HEK293 (cell line): Measurements from ENCODE around the gene ATP5F1D.
A peak's percentile ranks its signal among the peaks of the same experiment; 100 is the strongest.

Source experiments
- BCL11A ChIP-seq: fragments of 450-650 bp; formaldehyde crosslinking; IDR thresholded peaks from 2 replicates; pipeline ENCODE4 v1.5.1; 2016; ENCODE audit warnings: low read depth, missing biosample characterization, missing genetic modification characterization
- FEZF1 ChIP-seq: fragments of 450-650 bp; formaldehyde crosslinking; IDR thresholded peaks from 2 replicates; pipeline ENCODE4 v1.5.1; 2016; ENCODE audit warnings: missing biosample characterization, missing genetic modification characterization
- GFI1B ChIP-seq: fragments of 450-650 bp; formaldehyde crosslinking; IDR thresholded peaks from 2 replicates; pipeline ENCODE4 v1.5.1; 2016; ENCODE audit warnings: missing biosample characterization, missing genetic modification characterization
- GLI4 ChIP-seq: fragments of 450-650 bp; formaldehyde crosslinking; IDR thresholded peaks from 2 replicates; pipeline ENCODE4 v1.5.1; 2016; ENCODE audit warnings: missing biosample characterization, missing genetic modification characterization
- HIC1 ChIP-seq: fragments of 450-650 bp; formaldehyde crosslinking; IDR thresholded peaks from 2 replicates; pipeline ENCODE4 v1.5.1; 2016; ENCODE audit warnings: missing biosample characterization, missing genetic modification characterization
- KLF16 ChIP-seq: fragments of 450-650 bp; formaldehyde crosslinking; IDR thresholded peaks from 2 replicates; pipeline ENCODE4 v1.5.1; 2017; ENCODE audit warnings: missing biosample characterization, missing genetic modification characterization
- SP3 ChIP-seq: fragments of 450-650 bp; formaldehyde crosslinking; IDR thresholded peaks from 2 replicates; pipeline ENCODE4 v1.5.1; 2016; ENCODE audit warnings: missing biosample characterization, missing genetic modification characterization
- ZBTB8A ChIP-seq: fragments of 450-650 bp; formaldehyde crosslinking; IDR thresholded peaks from 2 replicates; pipeline ENCODE4 v1.5.1; 2016; ENCODE audit warnings: missing biosample characterization, missing genetic modification characterization
- ZFP41 ChIP-seq: fragments of 450-650 bp; formaldehyde crosslinking; IDR thresholded peaks from 2 replicates; pipeline ENCODE4 v1.5.1; 2016; ENCODE audit warnings: missing biosample characterization, missing genetic modification characterization, borderline replicate concordance
- ZNF114 ChIP-seq: fragments of 450-650 bp; formaldehyde crosslinking; IDR thresholded peaks from 2 replicates; pipeline ENCODE4 v1.5.0; 2017; ENCODE audit warnings: missing biosample characterization, missing genetic modification characterization
- ZNF140 ChIP-seq: fragments of 450-650 bp; formaldehyde crosslinking; IDR thresholded peaks from 2 replicates; pipeline ENCODE4 v1.5.1; 2016; ENCODE audit warnings: missing biosample characterization, missing genetic modification characterization
- ZNF2 ChIP-seq: fragments of 450-650 bp; formaldehyde crosslinking; IDR thresholded peaks from 2 replicates; pipeline ENCODE4 v1.5.1; 2016; ENCODE audit warnings: missing biosample characterization, missing genetic modification characterization
- ZNF510 ChIP-seq: fragments of 450-650 bp; formaldehyde crosslinking; IDR thresholded peaks from 2 replicates; pipeline ENCODE4 v1.5.1; 2018; ENCODE audit warnings: mild to moderate bottlenecking, missing genetic modification characterization, missing biosample characterization; ENCODE audit not compliant: insufficient replicate concordance
- ZNF610 ChIP-seq: fragments of 450-650 bp; formaldehyde crosslinking; IDR thresholded peaks from 2 replicates; pipeline ENCODE4 v1.5.1; 2016; ENCODE audit warnings: missing biosample characterization, missing genetic modification characterization, borderline replicate concordance
- ZNF624 ChIP-seq: fragments of 450-650 bp; formaldehyde crosslinking; IDR thresholded peaks from 2 replicates; pipeline ENCODE4 v1.5.1; 2017; ENCODE audit warnings: missing biosample characterization, missing genetic modification characterization
- ZNF626 ChIP-seq: fragments of 450-650 bp; sonication (Bioruptor Pico); formaldehyde crosslinking; IDR thresholded peaks from 2 replicates; pipeline ENCODE4 v1.5.1; 2018; ENCODE audit warnings: missing biosample characterization, missing genetic modification characterization, inconsistent platforms
- ZNF704 ChIP-seq: fragments of 450-650 bp; formaldehyde crosslinking; IDR thresholded peaks from 2 replicates; pipeline ENCODE4 v1.5.1; 2016; ENCODE audit warnings: missing biosample characterization, missing genetic modification characterization
- ZNF76 ChIP-seq: fragments of 450-650 bp; formaldehyde crosslinking; IDR thresholded peaks from 2 replicates; pipeline ENCODE4; 2016; ENCODE audit warnings: low read depth, missing biosample characterization, missing genetic modification characterization, borderline replicate concordance
- TF ChIP-seq, protein P1 (sequence below): fragments of 450-650 bp; formaldehyde crosslinking; IDR thresholded peaks from 2 replicates; pipeline ENCODE4 v1.5.1; 2016; ENCODE audit warnings: missing biosample characterization, missing genetic modification characterization, low read depth
- TF ChIP-seq, protein P2 (sequence below): fragments of 450-650 bp; formaldehyde crosslinking; optimal IDR thresholded peaks from 2 replicates; pipeline ENCODE3; 2016; ENCODE audit warnings: missing biosample characterization, mild to moderate bottlenecking, missing genetic modification characterization
- TF ChIP-seq, protein P3 (sequence below): fragments of 450-650 bp; formaldehyde crosslinking; IDR thresholded peaks from 2 replicates; pipeline ENCODE4 v1.5.1; 2016; ENCODE audit warnings: missing biosample characterization, missing genetic modification characterization
- TF ChIP-seq, protein P4 (sequence below): fragments of 450-650 bp; formaldehyde crosslinking; IDR thresholded peaks from 2 replicates; pipeline ENCODE4 v1.5.1; 2016; ENCODE audit warnings: missing biosample characterization, missing genetic modification characterization

ATP5F1D gene

GRCh38 chr19:1267477-1268225 lies 26.1 kb downstream of the ATP5F1D start (continued):
- TF ChIP-seq, protein P1, sequence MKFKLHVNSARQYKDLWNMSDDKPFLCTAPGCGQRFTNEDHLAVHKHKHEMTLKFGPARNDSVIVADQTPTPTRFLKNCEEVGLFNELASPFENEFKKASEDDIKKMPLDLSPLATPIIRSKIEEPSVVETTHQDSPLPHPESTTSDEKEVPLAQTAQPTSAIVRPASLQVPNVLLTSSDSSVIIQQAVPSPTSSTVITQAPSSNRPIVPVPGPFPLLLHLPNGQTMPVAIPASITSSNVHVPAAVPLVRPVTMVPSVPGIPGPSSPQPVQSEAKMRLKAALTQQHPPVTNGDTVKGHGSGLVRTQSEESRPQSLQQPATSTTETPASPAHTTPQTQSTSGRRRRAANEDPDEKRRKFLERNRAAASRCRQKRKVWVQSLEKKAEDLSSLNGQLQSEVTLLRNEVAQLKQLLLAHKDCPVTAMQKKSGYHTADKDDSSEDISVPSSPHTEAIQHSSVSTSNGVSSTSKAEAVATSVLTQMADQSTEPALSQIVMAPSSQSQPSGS: no peak
- TF ChIP-seq ZNF624 (no peak), ZNF610 (tag by site-specific recombination) (peak; percentile 91; the same call in 1 of the 2 replicates), FEZF1 (tag by site-specific recombination) (no peak), ZNF114 (no peak), GLI4 (tag by site-specific recombination) (no peak), ZNF2 (tag by site-specific recombination) (no peak; the same call in 1 of the 2 replicates), ZNF626 (no peak), ZBTB8A (tag by site-specific recombination) (peak; percentile 89), GFI1B (tag by site-specific recombination) (no peak), BCL11A (no peak), KLF16 (tag by site-specific recombination) (no peak), ZNF704 (no peak), SP3 (no peak), HIC1 (tag by site-specific recombination) (no peak), ZNF76 (no peak), ZNF140 (tag by site-specific recombination) (no peak), ZNF510 (tag by site-specific recombination) (no peak), ZFP41 (no peak)
- TF ChIP-seq, protein P2, sequence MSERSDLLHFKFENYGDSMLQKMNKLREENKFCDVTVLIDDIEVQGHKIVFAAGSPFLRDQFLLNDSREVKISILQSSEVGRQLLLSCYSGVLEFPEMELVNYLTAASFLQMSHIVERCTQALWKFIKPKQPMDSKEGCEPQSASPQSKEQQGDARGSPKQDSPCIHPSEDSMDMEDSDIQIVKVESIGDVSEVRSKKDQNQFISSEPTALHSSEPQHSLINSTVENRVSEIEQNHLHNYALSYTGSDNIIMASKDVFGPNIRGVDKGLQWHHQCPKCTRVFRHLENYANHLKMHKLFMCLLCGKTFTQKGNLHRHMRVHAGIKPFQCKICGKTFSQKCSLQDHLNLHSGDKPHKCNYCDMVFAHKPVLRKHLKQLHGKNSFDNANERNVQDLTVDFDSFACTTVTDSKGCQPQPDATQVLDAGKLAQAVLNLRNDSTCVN (tag by site-specific recombination): no peak
- TF ChIP-seq, protein P3, sequence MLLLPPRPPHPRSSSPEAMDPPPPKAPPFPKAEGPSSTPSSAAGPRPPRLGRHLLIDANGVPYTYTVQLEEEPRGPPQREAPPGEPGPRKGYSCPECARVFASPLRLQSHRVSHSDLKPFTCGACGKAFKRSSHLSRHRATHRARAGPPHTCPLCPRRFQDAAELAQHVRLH (tag by site-specific recombination): no peak
- TF ChIP-seq, protein P4, sequence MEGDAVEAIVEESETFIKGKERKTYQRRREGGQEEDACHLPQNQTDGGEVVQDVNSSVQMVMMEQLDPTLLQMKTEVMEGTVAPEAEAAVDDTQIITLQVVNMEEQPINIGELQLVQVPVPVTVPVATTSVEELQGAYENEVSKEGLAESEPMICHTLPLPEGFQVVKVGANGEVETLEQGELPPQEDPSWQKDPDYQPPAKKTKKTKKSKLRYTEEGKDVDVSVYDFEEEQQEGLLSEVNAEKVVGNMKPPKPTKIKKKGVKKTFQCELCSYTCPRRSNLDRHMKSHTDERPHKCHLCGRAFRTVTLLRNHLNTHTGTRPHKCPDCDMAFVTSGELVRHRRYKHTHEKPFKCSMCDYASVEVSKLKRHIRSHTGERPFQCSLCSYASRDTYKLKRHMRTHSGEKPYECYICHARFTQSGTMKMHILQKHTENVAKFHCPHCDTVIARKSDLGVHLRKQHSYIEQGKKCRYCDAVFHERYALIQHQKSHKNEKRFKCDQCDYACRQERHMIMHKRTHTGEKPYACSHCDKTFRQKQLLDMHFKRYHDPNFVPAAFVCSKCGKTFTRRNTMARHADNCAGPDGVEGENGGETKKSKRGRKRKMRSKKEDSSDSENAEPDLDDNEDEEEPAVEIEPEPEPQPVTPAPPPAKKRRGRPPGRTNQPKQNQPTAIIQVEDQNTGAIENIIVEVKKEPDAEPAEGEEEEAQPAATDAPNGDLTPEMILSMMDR (tag by site-specific recombination): no peak
- TF ChIP-seq, all 188 proteins: peak for 20
